NCI-H128 (cell line): ENCODE results near the gene SP1.
"Not testable (repeated sequence)": the region's sequence is repeated elsewhere in the genome, so short reads cannot be mapped to it uniquely, and the experiment has no call there.

Experiments
- DNase-seq: peaks from one replicate; lab custom pipeline; 2025; ENCODE audit not compliant: unreplicated experiment; lab: John Stamatoyannopoulos, UW

The SP1 gene

GRCh38 chr12:53380104-53380793, at the start of gene SP1:
Gene SP1, plus strand, starts transcription at chr12:53380176. Its CDS starts 116 bp downstream, at chr12:53380292.
- peak; percentile 60 for DNase-seq

- DNase-seq: no peak
Observed at GRCh38 chr12:53330671-53331070, 49.3 kb upstream of the SP1 start.

- DNase-seq: not testable (repeated sequence)
Observed at GRCh38 chr12:53332339-53332738, 47.6 kb upstream of the SP1 start.

- DNase-seq: no peak
Observed at GRCh38 chr12:53332744-53333143, 47.2 kb upstream of the SP1 start.

GRCh38 chr12:53333289-53333688, 46.7 kb upstream of the SP1 start:
- no peak for DNase-seq

GRCh38 chr12:53333845-53334244, 46.1 kb upstream of the SP1 start:
- DNase-seq: no peak

- DNase-seq: no peak
Observed at GRCh38 chr12:53334822-53335221, 45.2 kb upstream of the SP1 start.

GRCh38 chr12:53336181-53336681, 43.7 kb upstream of the SP1 start, which contains the start of gene SP7:
Gene SP7, minus strand, starts transcription at chr12:53336354. Its CDS starts 708 bp downstream, at chr12:53335646.
- DNase-seq: no peak

- DNase-seq: no peak
Observed at GRCh38 chr12:53338017-53338416, 42.0 kb upstream of the SP1 start.

- DNase-seq: no peak
Observed at GRCh38 chr12:53338916-53339315, 41.1 kb upstream of the SP1 start.

- DNase-seq: no peak
Observed at GRCh38 chr12:53340398-53340797, 39.6 kb upstream of the SP1 start.

- no peak for DNase-seq
Observed at GRCh38 chr12:53343449-53343848, 36.5 kb upstream of the SP1 start.

- no peak for DNase-seq
Observed at GRCh38 chr12:53343969-53344368, 36.0 kb upstream of the SP1 start.

GRCh38 chr12:53344487-53344823, 35.5 kb upstream of the SP1 start:
- no peak for DNase-seq

- no peak for DNase-seq
Observed at GRCh38 chr12:53344824-53345485, 35.0 kb upstream of the SP1 start.

- DNase-seq: no peak
Observed at GRCh38 chr12:53345486-53346188, 34.3 kb upstream of the SP1 start.

- DNase-seq: no peak
Observed at GRCh38 chr12:53346491-53346890, 33.5 kb upstream of the SP1 start.

GRCh38 chr12:53347905-53348304, 32.1 kb upstream of the SP1 start:
- DNase-seq: no peak

- peak; percentile 76 for DNase-seq
Observed at GRCh38 chr12:53352331-53353256, 27.4 kb upstream of the SP1 start.

GRCh38 chr12:53353257-53353655, 26.7 kb upstream of the SP1 start:
- DNase-seq: no peak

- no peak for DNase-seq
Observed at GRCh38 chr12:53355121-53355520, 24.9 kb upstream of the SP1 start.
